GM10248 (cell line): ENCODE results near the gene ATP8B2.

Experiments used
- CTCF ChIA-PET: fragments of 300-600 bp; sonication (Branson Sonifier 250); formaldehyde crosslinking; extraction: SDS; loops from one replicate; lab custom pipeline; 2021; ENCODE audit warnings: antibody characterized with exemption; lab: Yijun Ruan, JAX
- POLR2A ChIA-PET: fragments of 350-650 bp; sonication (Branson Sonifier 250); formaldehyde crosslinking; extraction: SDS; loops from one replicate; lab custom pipeline; 2020; ENCODE audit warnings: antibody characterized with exemption; lab: Yijun Ruan, JAX
- DNase-seq: peaks from one replicate; pipeline ENCODE4 v3.0.0; 2012; ENCODE audit errors: extremely low spot score
- CTCF ChIP-seq: IDR thresholded peaks from 2 replicates; pipeline ENCODE4 v1.5.1; 2012; ENCODE audit warnings: mild to moderate bottlenecking, low read depth; ENCODE audit errors: extremely low read depth, missing control alignments, control extremely low read depth

ATP8B2 gene

GRCh38 chr1:154329551-154330131 is 4.3 kb downstream of the ATP8B2 start:
- CTCF ChIA-PET, result interaction anchor here (0.8 to 15.6 kb wide), 6 partner anchors 18 to 217 kb away, joined by 3 to 211 read pairs (median 4); no protein-coding TSS in a partner anchor
- no peak for DNase-seq
- TF ChIP-seq CTCF, result no peak
- POLR2A ChIA-PET, result no interaction called here

- CTCF ChIA-PET, result interaction anchor here (2.2 to 15.6 kb wide), 3 partner anchors 17 to 216 kb away, joined by 5 to 211 read pairs (median 7); no protein-coding TSS in a partner anchor
- no peak for TF ChIP-seq CTCF
- DNase-seq, result no peak
- POLR2A ChIA-PET, result no interaction called here
These were observed 5.3 kb downstream of the ATP8B2 start for GRCh38 chr1:154330669-154331068.

- POLR2A ChIA-PET, result interaction anchor here (0.6 kb wide), 1 partner anchor 336 kb away, joined by 3 read pairs; no protein-coding TSS in a partner anchor
- no peak for DNase-seq
- CTCF ChIA-PET, result interaction anchor here (0.5 to 15.6 kb wide), 53 partner anchors 11 to 824 kb away, joined by 3 to 211 read pairs (median 5); partner anchors contain the start of genes AQP10, ATP8B2, HAX1 and RAB13
- no peak for TF ChIP-seq CTCF
These were observed 9.0 kb downstream of the ATP8B2 start for GRCh38 chr1:154334079-154335024.

- peak; percentile 90 for DNase-seq
- ChIA-PET CTCF (interaction anchor here (0.5 to 15.6 kb wide), 62 partner anchors 12 to 824 kb away, joined by 3 to 211 read pairs (median 5); partner anchors contain the start of genes AQP10, ATP8B2, HAX1 and RAB13), POLR2A (no interaction called here)
- peak; percentile 76 for TF ChIP-seq CTCF
These were observed 9.8 kb downstream of the ATP8B2 start for GRCh38 chr1:154335025-154335714.

- no peak for DNase-seq
- CTCF ChIA-PET, result interaction anchor here (1.0 to 15.6 kb wide), 7 partner anchors 10 to 144 kb away, joined by 3 to 211 read pairs (median 20); partner anchors contain the start of genes AQP10, ATP8B2 and HAX1
- POLR2A ChIA-PET, result interaction anchor here (0.7 kb wide), 1 partner anchor 11 kb away, joined by 5 read pairs; no protein-coding TSS in a partner anchor
- no peak for TF ChIP-seq CTCF
These were observed 12.0 kb downstream of the ATP8B2 start for GRCh38 chr1:154337253-154337894.
